Measurements from ENCODE around the gene NEDD4. TPM values are rescaled to one million over a fixed set of nuclear protein-coding genes. Genes with fewer than 3 reads are reported as not detected.
"Not testable (repeated sequence)": the region's sequence is repeated elsewhere in the genome, so short reads cannot be mapped to it uniquely, and the experiment has no call there.

Gene NEDD4
- polyA plus RNA-seq, 1 experiment, result 13.3 TPM

DNA sequence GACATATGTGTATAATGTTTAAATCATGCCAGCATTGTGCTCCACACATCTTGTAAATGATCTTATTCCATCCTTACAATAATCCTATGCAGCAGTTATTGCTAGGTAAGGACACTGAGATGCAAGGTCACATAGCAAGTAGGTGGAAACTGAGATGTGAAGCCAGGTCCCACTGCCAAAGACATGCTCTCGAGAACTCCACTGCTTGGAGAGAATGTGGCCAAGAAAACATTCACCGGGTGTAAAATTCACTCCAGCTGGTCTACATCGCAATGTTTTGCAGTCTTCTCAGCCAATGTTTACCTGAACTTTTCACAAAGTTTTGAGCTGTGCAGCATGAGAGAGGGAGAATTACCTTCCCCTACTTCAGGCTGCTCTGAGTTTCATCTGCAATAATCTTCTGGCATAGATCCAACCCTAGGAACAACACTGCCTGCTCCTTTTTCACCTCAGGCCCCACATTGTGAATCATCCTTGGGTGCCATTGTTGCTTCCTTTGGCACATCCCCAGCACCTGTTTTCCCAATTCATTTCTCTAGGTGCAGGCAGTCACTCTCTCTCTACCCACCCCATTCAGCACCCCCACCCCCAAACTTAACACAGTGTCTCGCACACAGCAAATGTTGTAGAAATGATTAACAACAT is 197.0 kb downstream of the NEDD4 start:
- no peaks in the 10 kb centered on the region for H3K36me3 ChIP-seq (ENCODE audit: control insufficient read depth, insufficient read depth, low read length)
- ChIA-PET CTCF (interaction anchor here (1.0 to 8.3 kb wide), 2 partner anchors 21 to 147 kb away, joined by 3 to 77 read pairs; no protein-coding TSS in a partner anchor), POLR2A (no interaction called here)
- no peaks in the 10 kb centered on the region for H3K27me3 ChIP-seq (ENCODE audit: control insufficient read depth, insufficient read depth, low read length)
- H3K4me3 ChIP-seq (ENCODE audit: low read depth, low read length), result no peak overlapping the region
- TF ChIP-seq, protein P1, sequence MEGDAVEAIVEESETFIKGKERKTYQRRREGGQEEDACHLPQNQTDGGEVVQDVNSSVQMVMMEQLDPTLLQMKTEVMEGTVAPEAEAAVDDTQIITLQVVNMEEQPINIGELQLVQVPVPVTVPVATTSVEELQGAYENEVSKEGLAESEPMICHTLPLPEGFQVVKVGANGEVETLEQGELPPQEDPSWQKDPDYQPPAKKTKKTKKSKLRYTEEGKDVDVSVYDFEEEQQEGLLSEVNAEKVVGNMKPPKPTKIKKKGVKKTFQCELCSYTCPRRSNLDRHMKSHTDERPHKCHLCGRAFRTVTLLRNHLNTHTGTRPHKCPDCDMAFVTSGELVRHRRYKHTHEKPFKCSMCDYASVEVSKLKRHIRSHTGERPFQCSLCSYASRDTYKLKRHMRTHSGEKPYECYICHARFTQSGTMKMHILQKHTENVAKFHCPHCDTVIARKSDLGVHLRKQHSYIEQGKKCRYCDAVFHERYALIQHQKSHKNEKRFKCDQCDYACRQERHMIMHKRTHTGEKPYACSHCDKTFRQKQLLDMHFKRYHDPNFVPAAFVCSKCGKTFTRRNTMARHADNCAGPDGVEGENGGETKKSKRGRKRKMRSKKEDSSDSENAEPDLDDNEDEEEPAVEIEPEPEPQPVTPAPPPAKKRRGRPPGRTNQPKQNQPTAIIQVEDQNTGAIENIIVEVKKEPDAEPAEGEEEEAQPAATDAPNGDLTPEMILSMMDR (IDR thresholded peaks at IDR 0.05; ENCODE audit: insufficient read depth, low read depth, low read length), result no peak
- no peak for DNase-seq (ENCODE audit: low read depth)

GRCh38 chr15:55795031-55795430 is 198.4 kb downstream of the NEDD4 start:
- ChIA-PET POLR2A (no interaction called here), CTCF (interaction anchor here (1.6 to 1.7 kb wide), 2 partner anchors 20 to 146 kb away, joined by 3 to 6 read pairs; no protein-coding TSS in a partner anchor)
- Histone ChIP-seq H3K27me3 (ENCODE audit: control insufficient read depth, insufficient read depth, low read length) (no peaks in the 10 kb centered on the region), H3K36me3 (ENCODE audit: control insufficient read depth, insufficient read depth, low read length) (no peaks in the 10 kb centered on the region), H3K4me3 (ENCODE audit: low read depth, low read length) (no peak overlapping the region)
- DNase-seq (ENCODE audit: low read depth), result no peak
- TF ChIP-seq, protein P1 (IDR thresholded peaks at IDR 0.05; ENCODE audit: insufficient read depth, low read depth, low read length), result no peak

- no peaks in the 10 kb centered on the region for H3K36me3 ChIP-seq (ENCODE audit: control insufficient read depth, insufficient read depth, low read length)
- no peak overlapping the region for H3K4me3 ChIP-seq (ENCODE audit: low read depth, low read length)
- no peaks in the 10 kb centered on the region for H3K27me3 ChIP-seq (ENCODE audit: control insufficient read depth, insufficient read depth, low read length)
- CTCF ChIA-PET, result interaction anchor here (0.8 to 1.5 kb wide), 3 partner anchors 17 to 150 kb away, joined by 3 to 6 read pairs (median 4); no protein-coding TSS in a partner anchor
- POLR2A ChIA-PET, result interaction anchor here (0.6 kb wide), 1 partner anchor 77 kb away, joined by 4 read pairs; no protein-coding TSS in a partner anchor
- no peak for DNase-seq (ENCODE audit: low read depth)
- TF ChIP-seq, protein P1 (IDR thresholded peaks at IDR 0.05; ENCODE audit: insufficient read depth, low read depth, low read length), result no peak
Measured at GRCh38 chr15:55791551-55792400, 201.6 kb downstream of the NEDD4 start.

DNA sequence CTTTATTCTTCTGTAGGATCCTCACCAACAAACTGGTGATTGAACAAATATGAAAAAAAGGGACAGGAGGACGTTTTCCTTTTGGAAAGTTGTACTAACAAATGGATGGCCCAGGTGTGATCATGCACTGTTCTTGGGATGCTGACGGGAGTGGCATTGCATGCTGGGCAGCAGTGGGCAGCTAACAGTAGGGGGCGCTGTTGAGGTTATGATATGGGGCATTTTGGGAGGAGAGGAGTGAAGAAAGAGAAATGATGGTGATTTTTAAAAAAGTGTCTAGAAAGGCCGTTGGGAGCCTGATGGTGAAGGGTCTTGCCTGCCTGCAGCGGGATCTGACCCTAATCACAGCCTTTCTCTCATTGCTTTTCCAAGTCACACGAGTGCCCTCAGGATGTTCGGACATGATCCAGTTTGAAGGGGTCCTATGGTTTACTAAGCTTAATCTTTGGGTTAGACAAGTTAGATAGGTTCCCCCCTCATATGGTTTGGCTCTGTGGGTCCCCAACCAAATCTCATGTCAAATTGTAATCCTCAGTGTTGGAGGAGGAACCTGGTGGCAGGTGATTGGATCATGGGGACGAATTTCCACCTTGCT is 204.2 kb downstream of the NEDD4 start:
- no peak overlapping the region for H3K4me3 ChIP-seq (ENCODE audit: low read depth, low read length)
- DNase-seq (ENCODE audit: low read depth), result no peak
- H3K27me3 ChIP-seq (ENCODE audit: control insufficient read depth, insufficient read depth, low read length), result no peaks in the 10 kb centered on the region
- H3K36me3 ChIP-seq (ENCODE audit: control insufficient read depth, insufficient read depth, low read length), result no peaks in the 10 kb centered on the region
- ChIA-PET CTCF (interaction anchor here (1.0 to 8.6 kb wide), 5 partner anchors 10 to 142 kb away, joined by 3 to 64 read pairs (median 3); no protein-coding TSS in a partner anchor), POLR2A (no interaction called here)
- TF ChIP-seq, protein P1 (IDR thresholded peaks at IDR 0.05; ENCODE audit: insufficient read depth, low read depth, low read length), result peak; percentile 51

- no peak overlapping the region for H3K4me3 ChIP-seq (ENCODE audit: low read depth, low read length)
- no peaks in the 10 kb centered on the region for H3K36me3 ChIP-seq (ENCODE audit: control insufficient read depth, insufficient read depth, low read length)
- DNase-seq (ENCODE audit: low read depth), result no peak
- TF ChIP-seq, protein P1 (IDR thresholded peaks at IDR 0.05; ENCODE audit: insufficient read depth, low read depth, low read length), result no peak
- no peaks in the 10 kb centered on the region for H3K27me3 ChIP-seq (ENCODE audit: control insufficient read depth, insufficient read depth, low read length)
- POLR2A ChIA-PET, result no interaction called here
- CTCF ChIA-PET, result interaction anchor here (0.6 to 8.6 kb wide), 2 partner anchors 12 to 38 kb away, joined by 3 to 64 read pairs; no protein-coding TSS in a partner anchor
Measured at GRCh38 chr15:55786341-55786740, 207.1 kb downstream of the NEDD4 start.

GRCh38 chr15:55785593-55785992 is 207.8 kb downstream of the NEDD4 start:
- H3K36me3 ChIP-seq (ENCODE audit: control insufficient read depth, insufficient read depth, low read length); H3K4me3 ChIP-seq (ENCODE audit: low read depth, low read length); POLR2A ChIA-PET; H3K27me3 ChIP-seq (ENCODE audit: control insufficient read depth, insufficient read depth, low read length); DNase-seq (ENCODE audit: low read depth): not testable (repeated sequence)
- CTCF ChIA-PET, result interaction anchor here (8.6 kb wide), 1 partner anchor 12 kb away, joined by 64 read pairs; no protein-coding TSS in a partner anchor
